GM12875 (cell line): Measurements from ENCODE around the gene IKZF2.

ENCODE experiments used
- H3K4me3 ChIP-seq: one replicate; pipeline ENCODE4 v1.5.1; 2011; ENCODE audit warnings: low read depth, low read length, control low read depth
- CTCF ChIP-seq: IDR thresholded peaks from 2 replicates; pipeline ENCODE4 v1.5.1; 2011; ENCODE audit warnings: low read depth, mild to moderate bottlenecking, control low read depth, inconsistent platforms, low read length, moderate library complexity, borderline replicate concordance; ENCODE audit not compliant: insufficient read depth

The IKZF2 gene

DNA sequence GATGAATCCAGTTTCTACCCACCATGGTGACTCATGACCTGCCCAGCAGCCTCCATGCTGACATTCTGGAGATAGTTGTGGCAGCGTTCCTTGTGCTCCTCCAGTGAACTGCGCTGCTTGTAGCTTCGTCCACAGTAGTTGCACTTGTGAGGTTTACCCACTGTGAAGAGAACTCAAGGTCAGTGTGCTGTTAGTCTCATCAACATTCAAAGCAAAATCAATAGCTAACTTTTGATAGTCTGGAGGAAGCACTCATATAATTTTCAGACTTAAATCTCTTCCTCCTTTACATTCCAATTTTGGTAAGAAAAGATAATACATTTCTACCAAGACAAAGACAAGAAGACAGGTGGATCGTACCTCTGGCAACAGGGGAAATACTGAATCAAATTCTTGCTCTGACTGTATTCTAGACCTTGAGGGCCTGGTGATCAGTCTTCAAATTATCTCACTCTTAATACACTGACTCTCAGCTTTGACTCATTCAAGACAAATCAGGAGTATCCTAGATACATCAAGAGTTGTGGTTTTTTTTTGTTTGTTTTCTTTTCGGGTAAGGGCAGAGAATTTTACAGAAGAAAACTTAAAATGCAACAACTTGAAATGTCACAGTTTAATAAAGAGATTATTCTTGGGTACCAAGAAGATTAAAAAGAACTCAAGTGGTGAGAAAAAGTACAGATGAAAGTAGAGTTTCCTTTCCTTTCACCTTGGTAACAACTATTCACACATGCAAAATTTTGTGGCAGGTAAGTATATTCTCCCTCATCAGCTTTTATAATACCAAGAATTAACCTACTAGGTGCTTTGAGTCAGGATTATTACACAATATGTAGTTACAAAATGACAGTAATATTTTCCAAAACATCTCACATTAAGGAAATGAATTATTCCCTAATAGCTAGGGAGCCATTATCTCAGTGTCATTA, 129.2 kb downstream of the IKZF2 start:
- peak overlapping the region; percentile 53 for H3K4me3 ChIP-seq

GRCh38 chr2:213020913-213021312, 130.5 kb downstream of the IKZF2 start:
- peak overlapping the region; percentile 53 for H3K4me3 ChIP-seq

More for the DNA sequence above, 129.2 kb downstream of the IKZF2 start:
- no peak for TF ChIP-seq CTCF

DNA sequence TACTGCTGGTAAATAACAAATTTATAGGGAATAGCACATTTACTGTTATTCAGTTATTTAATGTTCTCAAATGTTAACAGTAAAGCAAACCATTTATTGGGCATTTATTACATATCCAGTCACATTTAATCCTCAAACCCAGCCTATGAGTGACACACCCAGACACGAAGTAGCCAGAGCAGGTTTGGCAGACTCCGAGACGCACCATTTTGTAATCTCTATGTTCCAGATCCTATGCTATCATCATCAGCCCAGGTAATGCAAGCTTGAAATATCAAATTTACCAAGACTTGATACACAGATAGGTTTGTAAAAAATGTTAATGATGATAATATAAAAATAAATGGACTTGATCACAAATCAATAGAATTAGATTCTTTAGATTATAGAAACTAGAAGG, 131.1 kb downstream of the IKZF2 start:
- peak overlapping the region; percentile 53 for H3K4me3 ChIP-seq
- TF ChIP-seq CTCF: no peak

- no peak for TF ChIP-seq CTCF
- H3K4me3 ChIP-seq: peak overlapping the region; percentile 53
These were observed 132.0 kb downstream of the IKZF2 start for GRCh38 chr2:213019368-213019767.

DNA sequence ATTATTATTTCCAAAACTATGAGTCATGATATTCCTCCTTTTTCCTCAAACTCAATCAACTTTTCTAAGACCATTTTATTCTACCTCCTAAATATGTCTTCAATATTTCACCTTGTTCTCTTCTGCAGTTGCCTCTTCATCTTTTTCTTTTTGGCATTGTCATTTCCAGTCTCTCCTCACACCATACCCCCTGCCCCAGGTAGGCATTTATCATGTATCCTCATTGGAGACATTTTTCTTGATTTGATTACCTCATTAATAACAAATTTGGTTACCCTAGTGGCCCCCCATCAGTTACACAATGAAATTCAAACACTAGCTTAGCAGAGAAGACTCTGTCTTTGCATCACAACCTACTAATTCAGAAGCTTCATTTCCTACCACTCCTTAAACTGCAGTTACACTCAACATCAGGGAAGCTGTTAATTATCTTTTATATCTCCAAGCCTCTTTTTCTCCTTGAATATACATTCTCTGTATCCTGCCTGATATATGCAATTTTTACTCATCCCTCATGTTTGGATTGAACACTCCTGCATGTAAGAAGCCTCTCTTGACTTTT, 133.0 kb downstream of the IKZF2 start:
- H3K4me3 ChIP-seq: peak overlapping the region; percentile 34
- TF ChIP-seq CTCF: no peak

DNA sequence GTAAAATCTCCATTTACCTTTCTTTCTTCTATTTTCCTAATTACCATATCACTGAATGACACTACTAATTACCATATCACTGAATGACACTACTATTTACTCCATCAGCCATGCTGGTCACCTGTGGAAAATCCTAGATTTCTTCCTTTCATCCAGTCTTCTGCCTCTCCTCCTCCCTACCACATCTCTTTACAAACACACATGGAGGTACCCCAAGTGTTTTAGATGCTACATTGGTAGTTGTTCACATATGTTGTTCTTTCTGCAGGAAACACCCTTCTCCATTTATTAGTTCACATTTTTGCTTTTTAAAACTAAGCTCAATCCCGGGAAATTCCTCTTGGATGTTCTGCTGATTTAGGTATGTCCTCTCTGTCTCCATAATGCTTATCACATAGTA, 134.0 kb downstream of the IKZF2 start:
- peak overlapping the region; percentile 34 for H3K4me3 ChIP-seq
- TF ChIP-seq CTCF: no peak

GRCh38 chr2:213016984-213017351, 134.4 kb downstream of the IKZF2 start:
- peak overlapping the region; percentile 32 for H3K4me3 ChIP-seq
- no peak for TF ChIP-seq CTCF
